Stimulated activated CD4-positive, alpha-beta T cell treated with anti-CD3 and anti-CD28 coated beads, Interleukin-12 subunit alpha, Interleukin-12 subunit beta, amount 100 ng/mL, for 4 hours (primary cell): ENCODE results near the gene MTUS2.

Experiments used
- DNase-seq: peaks from one replicate; pipeline ENCODE4 v3.0.0-alpha.2; 2020

The MTUS2 gene

DNA sequence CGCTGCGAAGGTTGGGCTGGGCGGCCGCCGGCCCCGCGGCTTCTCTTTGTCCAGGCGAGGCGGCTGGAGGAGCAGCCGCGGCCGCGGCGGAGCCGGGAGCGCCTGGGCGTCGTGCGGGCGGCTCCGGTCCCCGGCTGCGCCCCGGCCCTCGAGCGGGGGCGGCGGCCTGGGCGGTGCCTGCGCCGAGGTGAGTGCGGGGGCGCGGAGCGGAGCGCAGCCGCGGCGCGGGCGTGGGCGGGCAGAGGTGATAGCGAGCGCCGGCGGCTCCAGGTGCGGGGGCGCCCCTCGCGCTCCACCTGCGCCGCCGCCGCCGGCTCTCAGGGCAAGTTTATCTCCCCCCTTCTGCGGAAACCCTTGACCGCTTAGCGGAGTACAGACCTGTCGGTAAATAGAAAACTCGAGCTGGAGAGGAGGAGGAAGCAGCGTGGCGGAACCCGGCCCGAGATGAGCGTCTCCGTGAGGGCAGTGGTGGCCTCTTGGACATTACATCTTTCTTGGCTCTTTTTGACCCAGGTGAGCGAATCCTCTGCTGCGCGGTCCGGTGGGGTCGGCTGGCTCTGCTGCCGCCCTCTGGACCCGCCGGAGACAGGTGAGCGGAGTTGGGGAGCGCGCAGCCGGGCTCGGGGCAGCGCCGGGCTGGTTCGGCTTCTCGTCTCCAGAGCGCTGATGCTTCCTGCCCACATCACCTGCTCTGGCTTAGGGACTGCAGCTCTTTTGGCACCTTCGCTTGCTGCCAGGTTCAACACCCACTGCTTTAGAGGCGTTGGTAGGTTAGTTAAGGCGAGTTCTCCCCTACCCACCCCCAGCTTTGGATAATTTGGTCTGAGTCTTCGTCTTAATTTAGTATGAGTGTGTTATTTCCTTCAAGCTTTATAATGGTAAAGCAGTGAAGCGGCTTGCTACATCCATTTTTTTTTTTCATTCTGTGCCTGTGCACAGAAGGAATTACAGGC lies at the start of gene MTUS2:
Gene MTUS2 (plus strand): TSS at position 241 of the 953 bp plus-strand sequence.
- DNase-seq: peak; percentile 36

DNA sequence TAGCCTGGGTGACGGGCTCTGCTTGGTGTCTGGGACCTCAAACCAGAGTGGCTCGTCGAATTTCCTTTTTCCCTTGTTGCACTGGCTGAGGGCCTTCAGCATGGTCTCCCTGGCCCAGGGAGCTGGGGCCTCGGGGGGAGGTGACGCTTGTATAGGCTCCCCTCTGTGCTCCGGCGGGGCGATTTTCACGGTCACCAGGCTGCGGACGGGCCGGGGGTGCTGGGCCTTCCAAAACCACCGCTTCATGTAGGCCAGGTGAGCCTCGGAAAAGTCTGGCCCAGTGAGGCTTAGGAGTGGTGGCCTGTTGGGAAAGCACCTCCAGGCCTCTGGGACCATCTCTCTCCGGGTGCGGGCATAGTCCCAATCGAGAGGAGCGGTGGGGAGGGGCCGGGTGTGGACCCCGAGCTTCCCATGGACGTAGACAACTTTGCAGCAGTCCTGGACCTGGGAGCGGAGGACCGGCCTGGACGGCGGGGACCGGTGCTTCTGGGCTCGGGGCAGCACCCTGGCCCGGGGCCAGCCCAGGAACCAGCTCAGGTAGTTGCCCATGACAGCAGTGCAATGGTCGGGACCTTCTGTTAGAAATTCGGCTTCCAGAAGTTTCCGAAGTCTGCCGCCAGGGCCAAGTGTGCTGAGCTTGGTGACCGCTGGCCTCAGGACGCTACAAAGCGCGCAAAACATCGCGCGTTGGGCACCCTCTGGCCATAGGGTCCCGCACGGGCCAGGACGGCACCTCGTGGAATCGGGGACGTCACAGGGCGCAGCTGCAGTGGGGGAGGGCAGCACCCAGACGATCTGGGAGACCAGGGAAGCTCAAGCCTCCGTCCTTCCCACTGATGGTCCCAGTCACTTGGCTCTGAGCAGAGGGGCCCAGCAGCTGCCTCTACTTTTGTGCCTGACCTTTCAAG lies 41.6 kb upstream of the MTUS2 start:
- no peak for DNase-seq

DNA sequence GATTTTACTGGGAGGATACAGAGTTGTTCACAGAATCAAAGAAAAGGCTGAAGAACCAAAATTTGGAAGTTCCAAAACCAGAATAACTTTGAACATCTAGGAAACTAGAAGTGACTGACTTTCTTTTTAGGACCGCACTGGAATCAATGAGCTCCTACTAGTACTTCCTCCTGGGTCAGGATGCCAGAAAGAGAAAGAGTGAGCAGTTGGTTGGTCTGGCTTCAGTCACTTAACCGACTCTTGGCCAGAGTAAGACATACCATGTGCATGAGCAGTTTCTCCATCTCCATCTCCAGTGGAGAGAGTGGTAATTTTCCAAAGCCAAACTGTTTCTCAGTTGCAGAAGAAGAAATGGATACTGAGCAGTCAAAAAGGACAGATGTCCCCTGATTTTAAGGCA lies 27.1 kb upstream of the MTUS2 start:
- no peak for DNase-seq

DNA sequence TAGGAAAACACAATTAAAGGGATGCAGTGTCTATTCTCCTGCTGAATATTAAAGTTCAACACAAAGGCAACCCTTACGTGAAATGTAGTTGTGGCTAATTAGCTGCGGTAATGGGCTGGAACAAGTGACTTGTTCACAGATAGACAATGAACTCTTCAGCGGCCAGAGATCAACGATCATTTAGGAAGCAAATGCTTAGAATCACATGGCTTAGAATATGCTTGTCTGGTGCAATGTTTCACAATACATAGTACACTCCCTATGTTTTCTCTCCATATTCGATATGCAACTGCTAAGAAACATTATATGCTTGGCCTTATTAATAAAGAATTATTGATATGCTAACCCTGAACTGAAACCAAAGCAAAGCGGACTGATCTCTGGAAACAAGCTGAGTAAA lies 25.7 kb upstream of the MTUS2 start:
- DNase-seq: no peak

DNA sequence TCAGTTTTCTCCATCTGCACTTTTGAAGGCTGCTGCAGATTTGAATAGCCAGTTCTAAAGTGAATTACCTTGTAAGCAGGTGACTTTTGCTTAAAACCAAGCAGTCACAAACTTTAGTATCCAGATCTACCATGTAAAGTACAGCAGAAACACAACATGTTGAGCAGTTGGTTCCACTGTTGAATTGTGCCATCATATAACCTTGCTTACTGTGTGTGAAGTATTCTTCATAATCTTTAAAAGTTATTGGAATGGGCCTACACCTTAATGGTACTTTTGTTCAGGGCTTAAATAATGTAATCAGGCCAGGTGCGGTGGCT lies 23.2 kb upstream of the MTUS2 start:
- no peak for DNase-seq

DNA sequence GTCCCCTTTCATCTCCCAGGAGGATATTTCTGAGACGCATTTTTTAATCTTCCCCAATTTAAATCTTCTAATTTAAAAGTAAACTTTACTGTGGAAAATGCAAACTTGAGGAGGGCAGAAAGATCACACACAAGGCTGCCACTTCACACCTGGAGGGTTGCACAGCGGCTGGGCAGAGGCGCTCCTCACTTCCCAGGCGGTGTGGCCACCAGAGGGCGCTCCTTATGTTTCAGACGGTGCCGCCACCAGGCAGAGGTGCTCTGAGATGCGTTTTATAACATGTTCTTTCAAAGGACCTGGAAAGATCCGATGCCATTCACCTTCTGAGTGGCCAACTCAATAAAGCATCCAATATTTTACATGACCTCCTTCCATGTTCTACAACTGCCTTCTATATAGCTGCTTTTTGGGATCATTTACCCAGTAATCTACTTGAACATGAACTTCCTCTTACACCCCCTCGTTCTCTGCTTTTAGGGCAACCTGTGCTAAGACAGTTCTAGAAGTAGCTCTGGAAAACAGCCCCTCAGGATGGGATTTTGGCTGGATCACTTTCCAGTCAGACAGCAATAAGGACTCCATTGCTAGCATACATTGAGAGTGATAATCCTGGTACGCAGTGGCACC lies 14.8 kb upstream of the MTUS2 start:
- peak; percentile 18 for DNase-seq

DNA sequence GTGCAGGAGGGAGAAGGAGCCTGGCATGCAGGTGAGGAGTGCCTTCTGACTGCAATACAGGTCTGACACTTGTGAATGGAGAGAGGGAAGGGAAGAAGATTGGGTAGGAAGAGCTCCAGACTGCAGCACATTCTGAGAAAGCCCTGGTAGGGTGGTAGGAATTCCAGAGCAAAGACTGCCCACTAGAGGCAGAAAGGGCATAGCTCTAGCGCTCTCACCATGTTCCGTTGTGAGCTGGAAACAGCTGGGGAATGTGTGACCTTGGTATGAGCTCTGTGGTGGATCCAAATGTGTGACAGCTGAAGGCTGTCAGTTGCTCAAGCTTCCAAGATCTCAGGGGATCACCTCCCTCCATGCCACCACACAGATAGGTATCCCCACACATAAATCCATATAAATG lies 2.9 kb upstream of the MTUS2 start:
- no peak for DNase-seq

DNA sequence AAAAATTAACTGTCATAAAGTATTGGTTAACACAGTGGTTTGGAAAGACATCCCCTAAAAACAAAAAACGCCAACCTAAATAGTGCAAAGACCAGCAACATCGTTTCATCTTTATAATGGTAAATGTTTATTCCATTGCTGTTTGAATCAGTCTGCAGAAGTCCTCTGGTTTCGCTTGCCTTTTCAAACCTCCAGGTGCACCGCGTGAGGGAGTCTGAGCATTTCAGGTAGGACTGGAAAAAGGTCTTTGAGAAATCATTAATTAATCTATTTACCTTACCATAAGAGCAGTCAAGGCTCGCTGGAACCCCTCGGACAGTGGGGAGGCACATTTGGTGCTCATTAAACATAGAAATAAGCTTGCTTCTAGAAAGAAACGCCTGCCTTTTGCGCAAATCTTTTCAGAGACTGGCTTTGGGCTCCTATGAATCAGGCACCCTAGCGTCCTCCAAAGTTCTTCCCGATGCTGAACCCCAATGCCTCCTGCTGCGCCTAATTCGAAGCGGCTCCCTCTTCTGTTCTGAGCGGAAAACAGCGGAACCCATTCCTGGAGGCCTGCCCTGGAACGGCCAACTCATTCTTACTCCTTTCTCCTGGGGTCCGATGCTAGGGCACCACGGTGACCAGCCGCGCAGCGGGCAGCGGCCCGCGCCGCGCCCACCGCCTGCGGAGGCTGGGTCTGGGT lies 951 bp upstream of the MTUS2 start:
- DNase-seq: no peak

DNA sequence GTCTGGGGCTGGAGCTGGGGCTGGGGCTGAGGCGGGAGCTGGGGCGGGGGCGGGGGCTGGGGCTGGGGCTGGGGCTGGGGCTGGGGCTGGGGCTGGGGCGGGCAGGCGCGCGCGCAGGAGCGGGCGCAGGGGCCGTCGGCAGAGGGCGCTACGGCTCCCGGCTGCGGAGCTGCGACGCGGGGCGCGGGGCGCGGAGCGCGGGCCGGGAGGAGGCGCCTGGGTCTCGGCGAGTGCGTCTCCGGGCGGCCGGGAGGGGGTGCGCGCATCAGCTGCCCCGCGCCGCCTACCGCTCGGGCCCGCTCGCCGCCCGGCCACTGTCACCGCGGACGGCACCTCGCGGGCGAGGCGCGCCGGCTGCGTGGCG lies 422 bp upstream of the MTUS2 start:
- peak; percentile 47 for DNase-seq

DNA sequence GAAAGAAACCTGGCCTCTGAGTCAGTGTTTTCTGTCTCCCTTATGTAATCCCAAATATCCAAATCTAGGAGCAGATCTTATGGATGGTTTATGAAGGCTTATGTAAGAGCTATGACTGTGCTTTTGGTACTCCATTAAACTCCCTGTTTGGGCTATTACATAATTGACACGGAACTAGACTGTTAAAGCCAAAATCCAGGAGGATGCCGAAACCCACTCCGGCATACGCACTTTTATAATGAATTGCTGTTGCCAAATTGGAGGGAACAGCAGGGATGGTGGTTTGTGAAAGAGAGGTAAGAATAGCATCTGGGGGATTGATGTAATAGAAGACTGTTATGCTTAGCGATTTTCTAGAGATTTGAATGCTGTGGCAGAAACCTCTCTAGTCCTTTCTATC lies 2.0 kb downstream of the MTUS2 start:
- DNase-seq: no peak

DNA sequence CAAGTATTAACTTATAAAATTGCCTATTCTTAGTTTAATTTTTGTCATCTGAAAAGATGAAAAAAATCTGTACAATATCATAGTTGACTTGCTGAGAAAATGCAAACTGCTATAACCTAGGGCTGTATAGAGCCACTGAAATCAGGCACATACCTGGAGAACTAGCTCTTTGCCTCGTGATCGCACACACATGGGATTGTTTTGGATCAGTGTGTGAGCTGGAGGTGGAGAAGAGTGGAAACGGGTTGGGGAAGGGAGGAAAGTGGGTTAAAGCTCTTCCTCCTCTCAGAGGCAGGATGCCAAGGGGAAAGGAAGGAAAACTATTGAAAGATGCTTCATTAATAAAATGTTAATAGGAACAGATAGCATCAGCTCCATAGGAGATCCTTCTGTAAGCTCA lies 2.7 kb downstream of the MTUS2 start:
- no peak for DNase-seq

DNA sequence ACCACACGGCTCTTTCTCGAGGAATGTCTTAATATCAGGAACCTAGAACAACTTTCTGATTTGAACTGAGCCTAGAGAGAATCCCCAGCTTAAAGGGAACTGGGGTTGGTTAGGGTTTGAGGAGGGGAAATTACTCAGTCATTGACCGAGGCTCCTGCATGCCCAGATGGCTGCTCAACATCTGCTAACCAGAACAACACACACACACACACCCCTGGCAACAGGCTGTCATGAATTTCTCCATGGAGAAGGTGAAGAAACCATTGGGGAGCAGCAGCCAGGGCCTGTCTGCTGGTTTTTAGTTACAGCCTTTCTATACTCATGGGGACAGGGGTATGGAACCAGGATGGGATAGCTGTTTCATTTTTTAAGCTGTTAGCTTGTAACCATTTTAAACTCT lies 5.2 kb downstream of the MTUS2 start:
- no peak for DNase-seq

DNA sequence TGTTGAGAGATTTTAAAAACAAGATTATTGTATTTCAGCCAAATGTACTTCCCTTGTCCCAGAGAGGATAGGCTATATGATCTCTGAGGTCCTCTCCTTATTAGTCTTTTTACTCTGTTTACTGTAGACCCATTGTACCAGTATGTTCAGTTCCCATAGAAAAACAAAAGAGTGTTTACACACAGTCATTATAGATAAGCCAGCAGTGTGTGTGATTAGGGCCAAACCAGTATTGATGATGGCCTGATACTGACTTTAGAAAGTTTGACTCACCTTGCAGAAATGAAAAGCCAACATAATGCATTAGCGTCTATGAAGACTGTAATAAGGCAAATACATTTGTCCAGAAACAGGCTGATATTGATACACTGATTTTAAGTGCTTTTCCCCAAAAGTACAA lies 6.2 kb downstream of the MTUS2 start:
- no peak for DNase-seq

DNA sequence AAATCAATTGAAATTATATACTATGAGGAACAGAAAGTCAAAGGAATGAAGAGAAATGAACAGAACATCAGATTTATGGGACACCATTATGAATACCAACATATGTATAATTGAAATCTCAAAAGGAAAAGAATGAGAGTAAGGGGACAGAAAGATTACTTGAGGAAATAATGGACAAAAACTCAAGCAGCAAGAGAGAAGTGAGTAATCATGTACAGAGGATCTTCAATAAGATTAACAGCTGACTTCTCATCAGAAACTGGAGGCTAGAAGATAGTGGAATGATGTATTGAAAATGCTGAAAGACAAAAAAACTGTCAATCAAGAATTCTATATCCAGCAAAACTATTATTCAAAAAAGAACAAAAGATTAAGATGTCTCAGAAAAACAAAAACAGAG lies 10.4 kb downstream of the MTUS2 start:
- DNase-seq: no peak

DNA sequence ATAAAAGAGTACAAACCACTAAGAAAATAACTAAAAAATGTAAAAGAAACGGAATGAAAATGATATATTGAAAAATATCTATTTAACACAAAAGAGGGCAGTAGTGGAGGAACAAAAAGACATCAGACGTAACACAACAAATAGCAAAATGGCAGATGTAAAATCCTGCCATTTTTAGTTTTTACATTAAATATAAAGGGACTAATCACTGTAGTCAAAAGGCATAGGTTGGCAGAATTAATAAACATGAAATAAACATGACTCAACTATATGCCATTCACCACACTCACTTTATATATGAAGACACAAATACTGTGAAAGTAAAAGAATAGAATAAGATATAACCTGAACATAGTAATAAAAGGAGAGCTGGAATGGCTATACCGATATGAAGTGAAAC lies 11.0 kb downstream of the MTUS2 start:
- no peak for DNase-seq

DNA sequence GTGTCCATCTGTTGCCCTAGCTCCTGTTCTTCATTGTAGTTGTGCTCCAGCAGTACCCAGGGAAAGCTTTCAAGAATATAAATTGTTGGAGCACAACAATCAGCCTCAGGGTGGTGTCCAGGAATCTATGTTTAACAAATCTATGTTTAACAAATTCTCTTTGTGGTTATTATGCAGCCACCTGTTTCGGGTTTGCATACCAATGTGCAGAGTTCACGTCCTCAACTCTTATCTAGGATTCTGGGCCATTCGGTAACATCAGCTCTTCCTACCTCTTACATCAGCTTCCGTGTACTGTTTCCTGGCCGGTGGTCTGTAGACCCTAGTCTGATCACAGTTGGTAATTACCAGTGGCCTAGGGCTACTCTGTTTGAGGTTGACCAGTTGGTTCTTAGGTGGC lies 17.0 kb downstream of the MTUS2 start:
- no peak for DNase-seq

DNA sequence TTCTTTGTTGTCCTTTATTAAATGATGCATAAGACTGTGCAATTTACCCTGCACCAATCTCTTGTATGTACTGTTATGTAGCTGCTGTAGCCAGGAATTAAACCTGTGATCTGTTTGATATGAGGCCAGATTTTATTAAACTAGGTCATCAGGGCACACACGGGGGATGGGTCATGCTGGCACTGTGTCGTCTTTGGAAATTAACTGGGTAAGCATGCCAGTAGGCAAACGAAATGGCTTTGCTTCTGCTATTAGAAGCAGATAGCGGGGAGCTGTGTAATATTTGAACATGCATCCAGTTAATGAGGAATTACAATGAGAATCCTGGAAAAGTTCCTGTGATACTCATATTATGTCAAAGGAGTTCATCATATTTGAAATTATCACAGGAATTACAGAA lies 23.5 kb downstream of the MTUS2 start:
- DNase-seq: no peak

DNA sequence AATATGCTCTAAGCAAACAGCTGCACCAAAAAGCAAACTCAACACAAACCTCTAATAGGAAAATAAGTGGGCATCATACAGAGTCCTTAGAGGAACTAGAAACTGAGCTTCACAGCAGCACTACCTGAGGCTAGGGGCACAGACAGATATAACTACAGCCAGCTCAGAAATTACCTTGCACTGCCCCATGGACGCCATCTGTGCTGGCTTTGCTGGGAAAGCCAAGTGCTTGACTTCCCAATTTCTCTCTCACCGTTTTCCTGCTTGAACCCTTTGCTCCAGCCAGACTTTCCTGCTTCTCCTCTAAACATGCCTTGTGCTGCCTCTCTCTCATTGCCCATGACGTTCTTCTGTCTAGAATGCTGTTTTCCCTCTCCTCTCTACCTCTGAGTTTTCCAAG lies 29.3 kb downstream of the MTUS2 start:
- DNase-seq: no peak

DNA sequence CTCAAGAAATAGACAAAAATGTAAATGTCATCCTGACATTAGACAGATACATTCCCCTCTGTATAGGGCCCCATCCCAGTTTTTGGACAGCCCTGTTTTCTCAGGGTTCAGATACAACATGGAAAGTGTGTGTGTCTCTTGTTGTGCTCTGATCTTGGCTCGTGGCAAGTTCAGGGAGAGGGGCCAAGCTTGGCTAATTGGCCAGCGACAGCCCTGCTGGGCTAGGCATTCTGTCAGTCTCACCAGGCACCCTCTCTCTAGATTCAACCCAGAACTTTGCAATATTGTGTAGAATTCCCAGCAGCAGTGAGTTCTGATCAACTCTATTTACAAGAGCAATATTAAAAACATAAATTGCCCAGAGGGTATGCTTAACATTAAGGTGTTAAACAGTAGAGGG lies 30.1 kb downstream of the MTUS2 start:
- DNase-seq: no peak

DNA sequence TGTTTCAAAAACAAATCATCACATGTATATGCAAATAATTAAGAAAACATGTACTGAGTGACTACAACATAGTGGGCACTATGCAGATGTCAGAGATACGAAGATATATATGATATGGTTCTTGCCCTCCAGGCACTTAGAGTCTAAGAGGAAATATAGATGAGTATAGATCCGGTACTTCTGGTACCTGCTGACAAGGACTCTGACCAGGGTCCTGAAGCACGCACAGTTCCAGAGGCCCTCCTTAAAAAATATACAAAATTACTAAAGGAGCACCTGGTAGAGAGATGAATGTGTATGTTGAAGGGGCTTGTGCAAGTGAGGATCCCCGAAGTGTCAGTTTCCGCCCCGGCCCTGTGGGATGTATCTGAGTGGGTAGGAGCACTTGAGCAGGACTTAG lies 31.3 kb downstream of the MTUS2 start:
- no peak for DNase-seq

DNA sequence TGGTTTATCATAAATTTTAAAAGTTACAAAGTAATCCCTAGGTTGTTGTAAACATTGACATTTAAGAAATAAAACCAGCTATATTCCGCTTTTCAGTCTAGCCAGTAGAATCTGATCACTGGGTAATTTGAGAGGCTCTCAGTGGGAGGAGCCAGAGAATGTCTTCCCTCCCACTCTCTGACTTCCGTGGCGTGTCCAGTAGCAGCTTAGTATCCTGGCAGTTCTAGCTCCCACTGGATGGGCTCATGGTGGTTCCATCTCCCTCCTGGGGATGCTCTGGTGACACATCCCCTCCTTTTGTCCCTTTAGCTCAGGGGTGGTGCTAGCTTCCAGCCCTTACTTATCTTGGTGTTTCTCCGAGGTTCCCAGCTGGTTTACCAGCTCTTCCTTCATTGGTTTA lies 34.5 kb downstream of the MTUS2 start:
- no peak for DNase-seq

DNA sequence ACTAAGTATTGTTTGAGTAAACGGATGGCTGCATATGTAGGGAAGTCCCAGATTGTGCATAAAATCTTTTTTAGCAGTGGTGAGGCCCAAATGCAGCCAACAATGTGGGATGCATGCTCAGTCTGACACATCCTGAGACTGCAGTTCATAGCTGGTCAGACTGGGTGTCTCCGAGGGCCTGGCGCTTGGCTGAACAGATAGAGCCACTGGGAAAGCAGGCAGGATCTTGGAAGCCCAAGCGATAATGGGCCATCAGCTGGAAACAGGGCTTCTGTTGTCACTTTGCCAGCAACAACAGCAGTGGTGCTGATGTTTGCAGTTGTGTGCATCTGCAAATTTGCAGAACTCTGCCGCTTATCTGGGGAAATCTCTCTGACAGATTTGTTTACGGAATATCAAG lies 36.1 kb downstream of the MTUS2 start:
- DNase-seq: no peak

DNA sequence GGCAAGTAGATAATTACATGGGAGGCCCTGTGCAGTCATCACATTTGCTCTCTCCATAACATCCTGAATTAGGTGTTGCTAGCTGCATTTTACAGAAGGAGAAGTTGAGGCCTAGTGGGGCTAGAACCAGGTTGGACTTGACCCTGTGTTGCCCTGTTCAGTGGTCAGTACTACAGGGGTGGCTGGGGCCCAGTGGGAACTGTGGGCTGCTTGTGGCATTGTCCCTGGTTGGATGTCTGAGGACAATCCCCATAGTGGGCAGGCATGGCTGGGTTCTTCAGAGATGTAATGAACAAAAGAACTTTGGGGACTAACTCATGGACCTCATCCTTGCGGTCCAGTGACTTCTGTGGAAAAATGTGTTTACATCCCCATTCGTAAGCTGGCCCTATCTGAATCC lies 38.9 kb downstream of the MTUS2 start:
- no peak for DNase-seq
